H9 (cell line): Measurements from ENCODE around the gene LGMN. TPM values are rescaled to one million over a fixed set of nuclear protein-coding genes. Genes with fewer than 3 reads are reported as not detected.

Experiments
- DNase-seq: peaks from one replicate; pipeline ENCODE4 v3.0.0-alpha.2; 2017
- H2AFZ ChIP-seq: one replicate; pipeline ENCODE4 v1.6.1; 2013; ENCODE audit warnings: mild to moderate bottlenecking, low read length, control low read depth, moderate library complexity
- H2AK5ac ChIP-seq: 2 replicates; pipeline ENCODE4 v1.6.1; 2013; ENCODE audit warnings: low read length, control low read depth, mixed read lengths; ENCODE audit not compliant: insufficient read length
- H2BK120ac ChIP-seq: one replicate; pipeline ENCODE4 v1.6.1; 2013; ENCODE audit warnings: low read depth, mild to moderate bottlenecking, low read length, control low read depth, inconsistent platforms; ENCODE audit not compliant: poor library complexity, severe bottlenecking
- H2BK12ac ChIP-seq: 2 replicates; pipeline ENCODE4 v1.6.1; 2013; ENCODE audit warnings: low read length, control low read depth, mixed read lengths, low read depth; ENCODE audit not compliant: insufficient read length
- H2BK15ac ChIP-seq: 2 replicates; pipeline ENCODE4 v1.6.1; 2013; ENCODE audit warnings: low read depth, low read length, control low read depth
- H2BK20ac ChIP-seq: one replicate; pipeline ENCODE4 v1.6.1; 2013; ENCODE audit warnings: low read depth, mild to moderate bottlenecking, low read length, control low read depth, inconsistent platforms; ENCODE audit not compliant: poor library complexity, severe bottlenecking
- H2BK5ac ChIP-seq: 2 replicates; pipeline ENCODE4 v1.6.1; 2013; ENCODE audit warnings: low read length, control low read depth, mixed read lengths; ENCODE audit not compliant: insufficient read length
- H3K14ac ChIP-seq: 2 replicates; pipeline ENCODE4 v1.6.1; 2013; ENCODE audit warnings: low read length, control low read depth; ENCODE audit not compliant: insufficient read depth
- H3K18ac ChIP-seq: 2 replicates; pipeline ENCODE4 v1.6.1; 2013; ENCODE audit warnings: low read depth, mild to moderate bottlenecking, mixed read lengths, low read length, control low read depth; ENCODE audit not compliant: insufficient read length
- H3K23ac ChIP-seq: 2 replicates; pipeline ENCODE4 v1.6.1; 2013; ENCODE audit warnings: low read length, control low read depth, mixed read lengths, low read depth; ENCODE audit not compliant: insufficient read length
- H3K23me2 ChIP-seq: 2 replicates; pipeline ENCODE4 v1.6.1; 2013; ENCODE audit warnings: low read depth, mild to moderate bottlenecking, mixed read lengths, low read length, control low read depth; ENCODE audit not compliant: insufficient read length, poor library complexity, severe bottlenecking
- H3K27ac ChIP-seq: 2 replicates; pipeline ENCODE4 v1.5.1; 2013; ENCODE audit warnings: low read length, control low read depth, mixed read lengths, low read depth; ENCODE audit not compliant: insufficient read length
- H3K27me3 ChIP-seq: 2 replicates; pipeline ENCODE4 v1.6.1; 2013; ENCODE audit warnings: low read length, control low read depth, inconsistent platforms; ENCODE audit not compliant: insufficient read depth
- H3K4ac ChIP-seq: 2 replicates; pipeline ENCODE4 v1.6.1; 2013; ENCODE audit warnings: low read depth, mild to moderate bottlenecking, control low read depth, inconsistent platforms, low read length, moderate library complexity
- H3K4me1 ChIP-seq: 2 replicates; pipeline ENCODE4 v1.6.1; 2013; ENCODE audit warnings: low read length, control low read depth, inconsistent platforms; ENCODE audit not compliant: insufficient read depth
- H3K4me2 ChIP-seq: 2 replicates; pipeline ENCODE4 v1.6.1; 2013; ENCODE audit warnings: low read length, control low read depth, mixed read lengths; ENCODE audit not compliant: insufficient read length, insufficient read depth
- H3K56ac ChIP-seq: 2 replicates; pipeline ENCODE4 v1.6.1; 2013; ENCODE audit warnings: low read depth, mild to moderate bottlenecking, mixed read lengths, low read length, control low read depth; ENCODE audit not compliant: insufficient read length
- H3K79me1 ChIP-seq: 2 replicates; pipeline ENCODE4 v1.6.1; 2013; ENCODE audit warnings: low read depth, mild to moderate bottlenecking, moderate library complexity, low read length, control low read depth, inconsistent platforms; ENCODE audit not compliant: insufficient read depth, poor library complexity, severe bottlenecking
- H3K79me2 ChIP-seq: 2 replicates; pipeline ENCODE4 v1.6.1; 2013; ENCODE audit warnings: low read length, control low read depth, inconsistent platforms; ENCODE audit not compliant: insufficient read depth
- H3K9ac ChIP-seq: 2 replicates; pipeline ENCODE4 v1.6.1; 2013; ENCODE audit warnings: low read length, control low read depth, mixed read lengths; ENCODE audit not compliant: insufficient read length; ENCODE audit errors: extremely low read depth
- H3K9me3 ChIP-seq: one replicate; pipeline ENCODE4 v1.6.1; 2013; ENCODE audit warnings: low read depth, low read length, inconsistent platforms; ENCODE audit not compliant: control insufficient read depth
- H3T11ph ChIP-seq: one replicate; pipeline ENCODE4 v1.6.1; 2013; ENCODE audit warnings: mild to moderate bottlenecking, low read length, control low read depth, inconsistent platforms
- H4K20me1 ChIP-seq: one replicate; pipeline ENCODE4 v1.6.1; 2013; ENCODE audit not compliant: control insufficient read depth, insufficient read length, insufficient read depth
- H4K5ac ChIP-seq: 2 replicates; pipeline ENCODE4 v1.6.1; 2013; ENCODE audit warnings: low read depth, mild to moderate bottlenecking, mixed read lengths, low read length, control low read depth; ENCODE audit not compliant: insufficient read length
- H4K8ac ChIP-seq: replicated peaks from 2 replicates; pipeline ENCODE4 v1.6.1; 2013; ENCODE audit warnings: low read length, control low read depth, mixed read lengths, low read depth; ENCODE audit not compliant: insufficient read length
- H4K91ac ChIP-seq: 2 replicates; pipeline ENCODE4 v1.6.1; 2013; ENCODE audit warnings: low read depth, mild to moderate bottlenecking, moderate library complexity, mixed read lengths, low read length, control low read depth; ENCODE audit not compliant: insufficient read length
- H3K27ac Mint-ChIP-seq, 3 experiments: 2 replicates in 2 of 3; 3 replicates in 1 of 3; pipeline ENCODE4 v1.8.0; 2020 to 2021; ENCODE audit warnings: mixed read lengths in 3 of 3, mild to moderate bottlenecking in 1 of 3, moderate library complexity in 1 of 3
- H3K27me3 Mint-ChIP-seq: 2 replicates; pipeline ENCODE4 v1.8.0; 2021; ENCODE audit warnings: low read depth, mild to moderate bottlenecking, moderate library complexity, mixed read lengths
- H3K36me3 Mint-ChIP-seq, 3 experiments: 2 replicates in 2 of 3; 3 replicates in 1 of 3; pipeline ENCODE4 v1.8.0; 2020 to 2021; ENCODE audit warnings: low read depth in 3 of 3, mixed read lengths in 3 of 3; ENCODE audit not compliant: insufficient read depth in 1 of 3
- H3K4me1 Mint-ChIP-seq, 2 experiments: 2 replicates each; pipeline ENCODE4 v1.8.0; 2020; ENCODE audit warnings: mixed read lengths in 2 of 2
- H3K4me3 Mint-ChIP-seq, 2 experiments: 2 replicates in 1 of 2; 3 replicates in 1 of 2; pipeline ENCODE4 v1.8.0; 2020 to 2021; ENCODE audit warnings: mild to moderate bottlenecking in 2 of 2, mixed read lengths in 2 of 2, moderate library complexity in 1 of 2
- H3K9me3 Mint-ChIP-seq, 2 experiments: 2 replicates in 1 of 2; 3 replicates in 1 of 2; pipeline ENCODE4 v1.8.0; 2020; ENCODE audit warnings: mild to moderate bottlenecking in 2 of 2, mixed read lengths in 2 of 2, moderate library complexity in 1 of 2
- CTCF ChIP-seq: fragments of 200-600 bp; sonication (generic); conservative IDR thresholded peaks from 3 replicates; pipeline ENCODE4 v1.8.0; 2021; ENCODE audit warnings: antibody characterized with exemption, mild to moderate bottlenecking
- WGBS: extraction: QIAGEN DNeasy Blood & Tissue Kit; methylation state at CpG from one replicate; pipeline ENCODE4 v1.1.7; 2013; ENCODE audit warnings: missing lambda C conversion rate, low lambda C conversion rate, mixed read lengths; ENCODE audit not compliant: insufficient read length; ENCODE audit errors: extremely low coverage; 5-methylcytosine and 5-hydroxymethylcytosine counted together
- total RNA-seq: library from RNA; stranded (reverse); gene quantifications from 2 replicates; pipeline ENCODE4 v1.2.1, GENCODE V29; 2021

Gene LGMN
- total RNA-seq, 1 experiment from 2014 or later, result 55.3 TPM

- Histone ChIP-seq H3K14ac (no peak overlapping the region), H4K91ac (no peak overlapping the region), H4K5ac (no peak overlapping the region), H4K20me1 (no peaks in the 10 kb centered on the region), H3K79me1 (no peaks in the 10 kb centered on the region), H2BK12ac (no peak overlapping the region), H2AK5ac (no peak overlapping the region), H3K27ac (no peak overlapping the region), H3K9ac (no peak overlapping the region), H4K8ac (no peak overlapping the region), H3K23ac (no peak overlapping the region), H3K4me1 (no peaks in the 10 kb centered on the region), H3K4me2 (no peak overlapping the region), H2AFZ (no peak overlapping the region), H2BK15ac (no peak overlapping the region), H3K4ac (no peak overlapping the region), H3K9me3 (no peaks in the 10 kb centered on the region), H3K27me3 (no peaks in the 10 kb centered on the region), H3T11ph (no peak overlapping the region), H3K79me2 (no peaks in the 10 kb centered on the region), H2BK120ac (no peak overlapping the region), H3K23me2 (no peaks in the 10 kb centered on the region), H2BK5ac (no peak overlapping the region), H2BK20ac (no peak overlapping the region), H3K18ac (no peak overlapping the region), H3K56ac (no peak overlapping the region)
- WGBS, result no CpG with 5 or more reads among the region's 8 CpGs
- Mint-ChIP-seq H3K9me3 (no peaks in the 10 kb centered on the region), H3K27ac (no peak overlapping the region; a peak in 1 of 7 replicates), H3K4me3 (no peak overlapping the region; a peak in 1 of 5 replicates), H3K27me3 (peaks cover 2% of the 10 kb centered on the region; the same call in 1 of the 2 replicates), H3K36me3 (no peaks in the 10 kb centered on the region; a peak in 1 of 7 replicates), H3K4me1 (peaks cover 0 to 6% of the 10 kb centered on the region in 2 experiments; a peak in 1 of 4 replicates)
- DNase-seq, result no peak
- 0 out of 3 replicates have a peak, but pooled peaks have one; percentile 25 for TF ChIP-seq CTCF
Observed at GRCh38 chr14:92656306-92657081, 91.9 kb downstream of the LGMN start.
